CD4-positive, alpha-beta T cell treated with Interleukin-21 for 1 hour (primary cell): ENCODE data around the gene PRAMEF1.
"Not testable (repeated sequence)": the region's sequence is repeated elsewhere in the genome, so short reads cannot be mapped to it uniquely, and the experiment has no call there.

Experiments used
- DNase-seq: peaks from one replicate; pipeline ENCODE4 v3.0.0-alpha.2; 2020

The PRAMEF1 gene

GRCh38 chr1:12776801-12777557 is 14.2 kb upstream of the PRAMEF1 start:
- no peak for DNase-seq

- no peak for DNase-seq
Measured at GRCh38 chr1:12778061-12778460, 13.1 kb upstream of the PRAMEF1 start.

GRCh38 chr1:12778907-12779306 is 12.3 kb upstream of the PRAMEF1 start:
- no peak for DNase-seq

GRCh38 chr1:12781488-12781887 is 9.7 kb upstream of the PRAMEF1 start:
- DNase-seq = not testable (repeated sequence)

- not testable (repeated sequence) for DNase-seq
Measured at GRCh38 chr1:12783783-12784182, 7.4 kb upstream of the PRAMEF1 start.

GRCh38 chr1:12784729-12785128 is 6.5 kb upstream of the PRAMEF1 start:
- not testable (repeated sequence) for DNase-seq

GRCh38 chr1:12798911-12799310 is 7.7 kb downstream of the PRAMEF1 start:
- no peak for DNase-seq

- DNase-seq = no peak
Measured at GRCh38 chr1:12799730-12800129, 8.5 kb downstream of the PRAMEF1 start.

GRCh38 chr1:12809933-12810332 is 18.7 kb downstream of the PRAMEF1 start:
- DNase-seq = no peak

GRCh38 chr1:12810691-12811408 is 19.7 kb downstream of the PRAMEF1 start:
- no peak for DNase-seq

- no peak for DNase-seq
Measured at GRCh38 chr1:12811409-12811784, 20.2 kb downstream of the PRAMEF1 start.

- not testable (repeated sequence) for DNase-seq
Measured at GRCh38 chr1:12819061-12819460, 27.9 kb downstream of the PRAMEF1 start.

- not testable (repeated sequence) for DNase-seq
Measured at GRCh38 chr1:12831310-12831709, 40.1 kb downstream of the PRAMEF1 start, which contains the start of gene PRAMEF11. TSS of gene PRAMEF11 (minus strand) at chr1:12831410. CDS start at chr1:12828789, 2,621 bp downstream.

GRCh38 chr1:12833251-12833650 is 42.1 kb downstream of the PRAMEF1 start:
- DNase-seq = not testable (repeated sequence)
